Trophoblast cell (in vitro differentiated cells and primary cell): ENCODE measurements around the gene LRRTM1.

Experiments used
- DNase-seq, 2 donors: peaks; one replicate each; pipeline ENCODE4 v3.0.0-alpha.2; 2016
- H2AFZ ChIP-seq: 2 replicates; pipeline ENCODE4 v1.6.1; 2013; ENCODE audit warnings: low read length, moderate library complexity, mild to moderate bottlenecking; ENCODE audit not compliant: insufficient read depth, poor library complexity
- H2AK5ac ChIP-seq: 2 replicates; pipeline ENCODE4 v1.6.1; 2013; ENCODE audit warnings: mild to moderate bottlenecking, low read length
- H2BK120ac ChIP-seq: 2 replicates; pipeline ENCODE4 v1.6.1; 2013; ENCODE audit warnings: low read length, mild to moderate bottlenecking, moderate library complexity; ENCODE audit not compliant: insufficient read depth, poor library complexity
- H2BK12ac ChIP-seq: 2 replicates; pipeline ENCODE4 v1.6.1; 2013; ENCODE audit warnings: mild to moderate bottlenecking, low read length, moderate library complexity
- H2BK5ac ChIP-seq: 2 replicates; pipeline ENCODE4 v1.6.1; 2013; ENCODE audit warnings: low read length, low read depth, moderate library complexity, mild to moderate bottlenecking; ENCODE audit not compliant: poor library complexity
- H3K14ac ChIP-seq: 2 replicates; pipeline ENCODE4 v1.6.1; 2013; ENCODE audit warnings: mild to moderate bottlenecking, low read length
- H3K18ac ChIP-seq: 2 replicates; pipeline ENCODE4 v1.6.1; 2013; ENCODE audit warnings: mild to moderate bottlenecking, low read length
- H3K23ac ChIP-seq: 2 replicates; pipeline ENCODE4 v1.6.1; 2013; ENCODE audit warnings: low read length
- H3K27ac ChIP-seq: 2 replicates; pipeline ENCODE4 v1.5.1; 2013; ENCODE audit warnings: low read depth, mild to moderate bottlenecking, inconsistent platforms, low read length, moderate library complexity
- H3K27me3 ChIP-seq: 2 replicates; pipeline ENCODE4 v1.6.1; 2013; ENCODE audit warnings: inconsistent platforms, mild to moderate bottlenecking, low read length, moderate library complexity; ENCODE audit not compliant: insufficient read depth
- H3K36me3 ChIP-seq, 2 experiments: 1 replicate in 1 of 2; 2 replicates in 1 of 2; pipeline ENCODE4 v1.6.1; 2013; ENCODE audit warnings: low read length in 2 of 2, mild to moderate bottlenecking in 2 of 2, moderate library complexity in 1 of 2; ENCODE audit not compliant: insufficient read depth in 2 of 2, control insufficient read depth in 1 of 2
- H3K4ac ChIP-seq: 2 replicates; pipeline ENCODE4 v1.6.1; 2013; ENCODE audit warnings: low read depth, mild to moderate bottlenecking, low read length, moderate library complexity
- H3K4me1 ChIP-seq, 2 experiments: 1 replicate in 1 of 2; 2 replicates in 1 of 2; pipeline ENCODE4 v1.6.1; 2013; ENCODE audit warnings: low read length in 2 of 2, mild to moderate bottlenecking in 2 of 2, moderate library complexity in 1 of 2; ENCODE audit not compliant: insufficient read depth in 2 of 2, control insufficient read depth in 1 of 2
- H3K4me2 ChIP-seq: 2 replicates; pipeline ENCODE4 v1.6.1; 2013; ENCODE audit warnings: inconsistent platforms, mild to moderate bottlenecking, low read length, moderate library complexity
- H3K4me3 ChIP-seq: 2 replicates; pipeline ENCODE4 v1.5.1; 2013; ENCODE audit warnings: mild to moderate bottlenecking, low read depth, low read length, inconsistent platforms
- H3K79me1 ChIP-seq: one replicate; pipeline ENCODE4 v1.6.1; 2013; ENCODE audit warnings: low read length
- H3K79me2 ChIP-seq: 2 replicates; pipeline ENCODE4 v1.6.1; 2013; ENCODE audit warnings: low read length, mild to moderate bottlenecking; ENCODE audit not compliant: control insufficient read depth, insufficient read depth, poor library complexity
- H3K9ac ChIP-seq: 2 replicates; pipeline ENCODE4 v1.6.1; 2013; ENCODE audit warnings: mild to moderate bottlenecking, low read length
- H3K9me3 ChIP-seq: 2 replicates; pipeline ENCODE4 v1.6.1; 2013; ENCODE audit warnings: low read depth, mild to moderate bottlenecking, control low read depth, inconsistent platforms, low read length; ENCODE audit not compliant: insufficient read depth
- H4K12ac ChIP-seq: 2 replicates; pipeline ENCODE4 v1.6.1; 2013; ENCODE audit warnings: low read depth, mild to moderate bottlenecking, low read length, moderate library complexity
- H4K8ac ChIP-seq: 2 replicates; pipeline ENCODE4 v1.6.1; 2013; ENCODE audit warnings: low read depth, mild to moderate bottlenecking, low read length, moderate library complexity
- H4K91ac ChIP-seq: one replicate; pipeline ENCODE4 v1.6.1; 2013; ENCODE audit warnings: low read depth, mild to moderate bottlenecking, low read length, moderate library complexity
- WGBS: extraction: QIAGEN DNeasy Blood & Tissue Kit; methylation state at CpG from one replicate; pipeline ENCODE4 v1.1.7; 2013; ENCODE audit warnings: missing lambda C conversion rate; ENCODE audit not compliant: insufficient read length, insufficient coverage; ENCODE audit errors: extremely low coverage; 5-methylcytosine and 5-hydroxymethylcytosine counted together

The LRRTM1 gene

GRCh38 chr2:80330527-80331450 is 26.2 kb upstream of the LRRTM1 start:
- no peak overlapping the region for H4K12ac ChIP-seq
- no peak overlapping the region for H3K4ac ChIP-seq
- no peak overlapping the region for H3K27ac ChIP-seq
- no peaks in the 10 kb centered on the region for H3K36me3 ChIP-seq
- H2BK12ac ChIP-seq, result no peak overlapping the region
- H3K9ac ChIP-seq, result no peak overlapping the region
- H3K79me1 ChIP-seq, result no peaks in the 10 kb centered on the region
- no peak overlapping the region for H3K4me3 ChIP-seq
- H3K23ac ChIP-seq, result no peak overlapping the region
- H3K79me2 ChIP-seq, result no peaks in the 10 kb centered on the region
- no peak overlapping the region for H2AFZ ChIP-seq
- H3K27me3 ChIP-seq, result no peaks in the 10 kb centered on the region
- no peak overlapping the region for H3K4me2 ChIP-seq
- H4K91ac ChIP-seq, result no peak overlapping the region
- no peak overlapping the region for H2BK5ac ChIP-seq
- no peaks in the 10 kb centered on the region for H3K9me3 ChIP-seq
- no peak overlapping the region for H3K18ac ChIP-seq
- DNase-seq, result peak in 1 of 2 donors; percentile 23
- no peak overlapping the region for H2BK120ac ChIP-seq
- H2AK5ac ChIP-seq, result no peak overlapping the region
- no peak overlapping the region for H4K8ac ChIP-seq
- H3K14ac ChIP-seq, result no peak overlapping the region
- WGBS, result no CpG with 5 or more reads among the region's 14 CpGs
- no peaks in the 10 kb centered on the region for H3K4me1 ChIP-seq

- H3K79me2 ChIP-seq, result no peaks in the 10 kb centered on the region
- no peak for DNase-seq
- H3K9ac ChIP-seq, result peak overlapping the region; percentile 41
Measured at GRCh38 chr2:80329491-80329890, 24.9 kb upstream of the LRRTM1 start.

GRCh38 chr2:80328159-80328571 is 23.6 kb upstream of the LRRTM1 start:
- Histone ChIP-seq H2BK5ac (no peak overlapping the region), H3K9me3 (no peaks in the 10 kb centered on the region), H3K4me1 (no peaks in the 10 kb centered on the region), H3K18ac (no peak overlapping the region), H4K8ac (no peak overlapping the region), H3K79me2 (no peaks in the 10 kb centered on the region), H2BK12ac (no peak overlapping the region), H3K27me3 (no peaks in the 10 kb centered on the region), H3K36me3 (no peaks in the 10 kb centered on the region), H2AK5ac (no peak overlapping the region), H3K4me3 (no peak overlapping the region), H3K14ac (no peak overlapping the region), H3K79me1 (no peaks in the 10 kb centered on the region), H3K23ac (no peak overlapping the region), H3K4me2 (no peak overlapping the region), H2BK120ac (no peak overlapping the region), H3K4ac (no peak overlapping the region), H3K9ac (no peak overlapping the region), H2AFZ (no peak overlapping the region), H4K91ac (no peak overlapping the region), H4K12ac (no peak overlapping the region), H3K27ac (no peak overlapping the region)
- no CpG with 5 or more reads among the region's 1 CpG for WGBS
- DNase-seq, result no peak

More at GRCh38 chr2:80329491-80329890, 24.9 kb upstream of the LRRTM1 start:
- H2AK5ac ChIP-seq, result no peak overlapping the region
- no peak overlapping the region for H3K4ac ChIP-seq
- H2AFZ ChIP-seq, result no peak overlapping the region
- no CpG with 5 or more reads among the region's 5 CpGs for WGBS
- H3K27ac ChIP-seq, result no peak overlapping the region
- H3K14ac ChIP-seq, result no peak overlapping the region
- no peak overlapping the region for H2BK5ac ChIP-seq
- no peak overlapping the region for H4K8ac ChIP-seq
- no peaks in the 10 kb centered on the region for H3K79me1 ChIP-seq
- H2BK12ac ChIP-seq, result no peak overlapping the region
- H3K4me1 ChIP-seq, result no peaks in the 10 kb centered on the region
- H3K27me3 ChIP-seq, result no peaks in the 10 kb centered on the region
- H3K4me2 ChIP-seq, result no peak overlapping the region
- H3K4me3 ChIP-seq, result no peak overlapping the region
- no peak overlapping the region for H4K12ac ChIP-seq
- no peaks in the 10 kb centered on the region for H3K36me3 ChIP-seq
- H3K9me3 ChIP-seq, result no peaks in the 10 kb centered on the region
- H3K18ac ChIP-seq, result no peak overlapping the region
- H3K23ac ChIP-seq, result no peak overlapping the region
- no peak overlapping the region for H4K91ac ChIP-seq
- no peak overlapping the region for H2BK120ac ChIP-seq

- no peak overlapping the region for H2BK120ac ChIP-seq
- H4K91ac ChIP-seq, result no peak overlapping the region
- no peak overlapping the region for H3K23ac ChIP-seq
- no CpG with 5 or more reads among the region's 1 CpG for WGBS
- no peaks in the 10 kb centered on the region for H3K79me1 ChIP-seq
- H3K9me3 ChIP-seq, result no peaks in the 10 kb centered on the region
- no peak overlapping the region for H3K4ac ChIP-seq
- H3K79me2 ChIP-seq, result no peaks in the 10 kb centered on the region
- no peak overlapping the region for H3K9ac ChIP-seq
- H4K8ac ChIP-seq, result no peak overlapping the region
- no peaks in the 10 kb centered on the region for H3K27me3 ChIP-seq
- H3K4me2 ChIP-seq, result no peak overlapping the region
- H3K18ac ChIP-seq, result no peak overlapping the region
- no peak for DNase-seq
- H4K12ac ChIP-seq, result no peak overlapping the region
- H3K4me3 ChIP-seq, result no peak overlapping the region
- no peak overlapping the region for H2BK5ac ChIP-seq
- no peak overlapping the region for H3K14ac ChIP-seq
- H3K4me1 ChIP-seq, result peaks cover 0 to 3% of the 10 kb centered on the region in 2 experiments
- no peak overlapping the region for H3K27ac ChIP-seq
- no peak overlapping the region for H2AFZ ChIP-seq
- H2AK5ac ChIP-seq, result no peak overlapping the region
- no peaks in the 10 kb centered on the region for H3K36me3 ChIP-seq
- no peak overlapping the region for H2BK12ac ChIP-seq
Measured at GRCh38 chr2:80326861-80327260, 22.3 kb upstream of the LRRTM1 start.
